ENCODE data around the gene ZNF180.

ZNF180 gene

DNA sequence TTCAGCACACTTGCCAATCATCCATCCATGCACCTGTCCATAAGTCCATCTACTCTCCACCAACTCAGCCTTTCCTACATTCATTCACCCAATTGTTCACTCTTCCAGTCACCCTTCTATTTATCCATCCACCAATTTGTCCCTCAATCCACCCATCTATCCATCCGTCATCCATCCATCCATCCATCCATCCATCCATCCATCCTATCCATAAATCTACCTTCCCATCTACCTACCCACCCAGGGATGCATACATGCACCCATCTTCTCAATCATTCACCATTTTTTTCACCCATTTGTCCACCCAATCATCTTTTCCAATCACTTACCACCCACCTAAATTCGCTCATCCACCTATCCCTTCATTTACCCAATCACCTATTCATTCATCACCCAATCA is 43.7 kb upstream of the ZNF180 start:
- no peak overlapping the region for H3K9ac ChIP-seq (ENCODE audit: low read length)
- H3F3A ChIP-seq (ENCODE audit: insufficient read depth) = no peaks in the 10 kb centered on the region
- no peaks in the 10 kb centered on the region for H3K79me2 ChIP-seq (ENCODE audit: insufficient read depth, low read length)

DNA sequence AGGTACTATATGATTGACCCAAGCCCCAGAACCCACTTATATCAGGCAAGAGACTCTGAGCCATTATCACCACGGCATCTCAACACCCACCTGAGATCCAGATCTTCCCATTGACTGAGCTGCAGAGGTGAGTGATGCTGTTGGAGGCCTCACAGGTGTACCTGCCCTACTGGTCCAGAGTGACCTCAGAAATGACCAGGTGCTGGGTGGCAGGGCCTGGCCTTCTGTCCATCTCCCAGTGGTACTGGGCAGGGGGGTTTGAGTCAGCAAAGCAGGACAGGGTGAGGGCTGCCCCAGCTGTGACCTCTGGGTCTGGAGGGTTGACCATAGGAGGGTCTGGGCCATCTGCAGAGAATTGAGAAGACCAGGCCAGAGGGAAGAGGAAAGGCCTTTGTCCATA is 42.3 kb upstream of the ZNF180 start:
- TF ChIP-seq, protein P1, sequence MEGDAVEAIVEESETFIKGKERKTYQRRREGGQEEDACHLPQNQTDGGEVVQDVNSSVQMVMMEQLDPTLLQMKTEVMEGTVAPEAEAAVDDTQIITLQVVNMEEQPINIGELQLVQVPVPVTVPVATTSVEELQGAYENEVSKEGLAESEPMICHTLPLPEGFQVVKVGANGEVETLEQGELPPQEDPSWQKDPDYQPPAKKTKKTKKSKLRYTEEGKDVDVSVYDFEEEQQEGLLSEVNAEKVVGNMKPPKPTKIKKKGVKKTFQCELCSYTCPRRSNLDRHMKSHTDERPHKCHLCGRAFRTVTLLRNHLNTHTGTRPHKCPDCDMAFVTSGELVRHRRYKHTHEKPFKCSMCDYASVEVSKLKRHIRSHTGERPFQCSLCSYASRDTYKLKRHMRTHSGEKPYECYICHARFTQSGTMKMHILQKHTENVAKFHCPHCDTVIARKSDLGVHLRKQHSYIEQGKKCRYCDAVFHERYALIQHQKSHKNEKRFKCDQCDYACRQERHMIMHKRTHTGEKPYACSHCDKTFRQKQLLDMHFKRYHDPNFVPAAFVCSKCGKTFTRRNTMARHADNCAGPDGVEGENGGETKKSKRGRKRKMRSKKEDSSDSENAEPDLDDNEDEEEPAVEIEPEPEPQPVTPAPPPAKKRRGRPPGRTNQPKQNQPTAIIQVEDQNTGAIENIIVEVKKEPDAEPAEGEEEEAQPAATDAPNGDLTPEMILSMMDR (IDR thresholded peaks at IDR 0.05; ENCODE audit: insufficient read depth, low read length, poor library complexity, severe bottlenecking) = no peak
- no peak for TF ChIP-seq EZH2phosphoT487 (conservative IDR thresholded peaks at IDR 0.05; ENCODE audit: low read length)
- H3K9ac ChIP-seq (ENCODE audit: low read length) = no peak overlapping the region
- H3K27ac ChIP-seq (ENCODE audit: low read depth, low read length) = no peak overlapping the region
- no peaks in the 10 kb centered on the region for H3K9me3 ChIP-seq (ENCODE audit: insufficient read depth, low read length)
- no peaks in the 10 kb centered on the region for H3K79me2 ChIP-seq (ENCODE audit: insufficient read depth, low read length)
- H3K4me2 ChIP-seq (ENCODE audit: low read depth, low read length, poor library complexity, severe bottlenecking) = no peak overlapping the region
- H3K4me3 ChIP-seq (ENCODE audit: insufficient read depth, low read length, poor library complexity, severe bottlenecking) = no peak overlapping the region
- H3K27me3 ChIP-seq (ENCODE audit: low read length) = no peaks in the 10 kb centered on the region
- no peak overlapping the region for H2AFZ ChIP-seq (ENCODE audit: low read depth, low read length, severe bottlenecking)
- no peaks in the 10 kb centered on the region for H3K36me3 ChIP-seq (ENCODE audit: low read length)
- H3F3A ChIP-seq (ENCODE audit: insufficient read depth) = no peaks in the 10 kb centered on the region
- H3K9me2 ChIP-seq (replicated peaks; ENCODE audit: insufficient read depth, low read length) = no peaks in the 10 kb centered on the region
- H4K20me1 ChIP-seq (ENCODE audit: low read depth, low read length) = no peaks in the 10 kb centered on the region

More for the DNA sequence above, 43.7 kb upstream of the ZNF180 start:
- H3K27ac ChIP-seq (ENCODE audit: low read depth, low read length) = no peak overlapping the region
- no peaks in the 10 kb centered on the region for H3K36me3 ChIP-seq (ENCODE audit: low read length)
- no peaks in the 10 kb centered on the region for H4K20me1 ChIP-seq (ENCODE audit: low read depth, low read length)
- no peaks in the 10 kb centered on the region for H3K27me3 ChIP-seq (ENCODE audit: low read length)
- no peak overlapping the region for H2AFZ ChIP-seq (ENCODE audit: low read depth, low read length, severe bottlenecking)
- TF ChIP-seq EZH2phosphoT487 (conservative IDR thresholded peaks at IDR 0.05; ENCODE audit: low read length) = no peak
- TF ChIP-seq, protein P1 (IDR thresholded peaks at IDR 0.05; ENCODE audit: insufficient read depth, low read length, poor library complexity, severe bottlenecking) = no peak
- no peak overlapping the region for H3K4me3 ChIP-seq (ENCODE audit: insufficient read depth, low read length, poor library complexity, severe bottlenecking)
- H3K9me2 ChIP-seq (replicated peaks; ENCODE audit: insufficient read depth, low read length) = no peaks in the 10 kb centered on the region
- no peak overlapping the region for H3K4me2 ChIP-seq (ENCODE audit: low read depth, low read length, poor library complexity, severe bottlenecking)
- no peaks in the 10 kb centered on the region for H3K9me3 ChIP-seq (ENCODE audit: insufficient read depth, low read length)

DNA sequence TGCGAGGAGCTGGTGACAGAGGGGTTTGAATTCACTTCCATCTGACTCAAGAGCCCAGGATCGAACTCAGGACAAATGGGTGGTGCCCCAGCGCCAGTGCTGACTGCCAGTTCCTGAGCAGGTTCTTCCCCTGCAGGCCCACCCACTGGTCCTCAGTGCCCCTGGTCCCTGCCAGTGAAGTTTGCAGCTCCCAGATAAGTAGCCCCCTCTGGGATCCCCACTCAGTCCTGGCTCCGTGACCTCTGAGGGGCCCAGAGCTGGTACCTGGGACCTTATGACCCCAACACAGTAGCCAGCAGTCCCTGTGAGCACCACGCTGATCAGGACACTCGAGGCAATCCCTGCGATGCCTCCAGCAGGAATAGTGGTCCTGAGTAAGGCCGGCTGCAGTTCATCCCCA is 40.4 kb upstream of the ZNF180 start:
- no peak for TF ChIP-seq EZH2phosphoT487 (conservative IDR thresholded peaks at IDR 0.05; ENCODE audit: low read length)
- TF ChIP-seq, protein P1 (IDR thresholded peaks at IDR 0.05; ENCODE audit: insufficient read depth, low read length, poor library complexity, severe bottlenecking) = no peak
- H3K9me2 ChIP-seq (replicated peaks; ENCODE audit: insufficient read depth, low read length) = no peaks in the 10 kb centered on the region
- no peaks in the 10 kb centered on the region for H3K9me3 ChIP-seq (ENCODE audit: insufficient read depth, low read length)
- no peaks in the 10 kb centered on the region for H3F3A ChIP-seq (ENCODE audit: insufficient read depth)
- no peaks in the 10 kb centered on the region for H3K27me3 ChIP-seq (ENCODE audit: low read length)
- no peaks in the 10 kb centered on the region for H4K20me1 ChIP-seq (ENCODE audit: low read depth, low read length)
- H3K4me2 ChIP-seq (ENCODE audit: low read depth, low read length, poor library complexity, severe bottlenecking) = no peak overlapping the region
- no peaks in the 10 kb centered on the region for H3K36me3 ChIP-seq (ENCODE audit: low read length)
- H3K4me3 ChIP-seq (ENCODE audit: insufficient read depth, low read length, poor library complexity, severe bottlenecking) = no peak overlapping the region
- no peak overlapping the region for H2AFZ ChIP-seq (ENCODE audit: low read depth, low read length, severe bottlenecking)
- no peak overlapping the region for H3K27ac ChIP-seq (ENCODE audit: low read depth, low read length)
- no peaks in the 10 kb centered on the region for H3K79me2 ChIP-seq (ENCODE audit: insufficient read depth, low read length)
- no peak overlapping the region for H3K9ac ChIP-seq (ENCODE audit: low read length)
